GM12891 (cell line): ENCODE measurements around the gene PIF1.

ENCODE experiments used
- POLR2A ChIP-seq: IDR thresholded peaks from 2 replicates; pipeline ENCODE4 v1.6.1; 2011; ENCODE audit warnings: low read depth, low read length, control low read depth
- POLR2AphosphoS5 ChIP-seq: IDR thresholded peaks from 2 replicates; pipeline ENCODE4 v1.6.1; 2011; ENCODE audit warnings: low read depth, low read length, control low read depth
- POU2F2 ChIP-seq: IDR thresholded peaks from 2 replicates; pipeline ENCODE4 v1.6.1; 2011; ENCODE audit warnings: low read depth, mild to moderate bottlenecking, control low read depth, low read length, moderate library complexity

GRCh38 chr15:64776402-64776786 is 49.1 kb downstream of the PIF1 start:
- TF ChIP-seq POLR2AphosphoS5, result no peak
- TF ChIP-seq POLR2A, result no peak
- TF ChIP-seq POU2F2, result no peak
